HG03064 (cell line): ENCODE data around the gene DVL1.

ENCODE experiments used
- ATAC-seq: cut with Tn5 transposase; IDR thresholded peaks from one replicate; pipeline ENCODE4 v1.9.1; 2021; ENCODE audit warnings: low read depth; ENCODE audit not compliant: unreplicated experiment

Gene DVL1

GRCh38 chr1:1356796-1357401 lies 7.7 kb upstream of the DVL1 start:
- no peak for ATAC-seq

DNA sequence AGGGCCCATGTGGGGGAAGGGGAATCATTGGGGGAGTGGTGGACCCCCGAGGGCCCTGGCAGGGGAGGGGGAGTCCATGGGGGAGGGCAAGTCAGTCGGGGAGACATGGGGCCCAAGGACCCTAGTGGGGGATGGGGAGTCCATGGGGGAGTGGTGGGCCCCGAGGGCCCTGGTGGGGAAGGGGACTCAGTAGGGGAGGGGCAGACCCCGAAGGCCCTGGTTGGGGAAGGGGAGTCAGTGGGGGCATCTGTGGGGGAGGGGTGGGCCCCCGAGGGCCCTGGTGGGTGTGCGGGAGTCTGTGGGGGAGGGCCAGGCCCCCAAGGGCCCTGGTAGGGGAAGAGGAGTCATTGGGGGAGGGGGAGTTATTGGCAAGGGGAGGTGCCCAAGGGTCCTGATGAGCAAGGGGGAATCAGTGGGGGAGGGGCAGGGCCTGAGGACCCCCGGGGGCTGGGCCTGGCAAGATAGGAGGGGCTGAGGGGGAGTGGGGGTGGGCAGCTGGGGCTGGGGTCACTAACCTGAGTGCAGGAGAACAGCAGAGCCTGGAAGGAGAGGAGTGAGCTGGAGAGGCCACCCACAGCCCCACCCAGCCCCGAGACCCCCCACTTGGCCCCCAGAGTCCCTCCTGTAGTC lies 7.1 kb upstream of the DVL1 start:
- no peak for ATAC-seq

- ATAC-seq = no peak
These were observed 6.2 kb upstream of the DVL1 start for GRCh38 chr1:1355416-1355815.

- no peak for ATAC-seq
These were observed 5.3 kb upstream of the DVL1 start for GRCh38 chr1:1354271-1355247.

GRCh38 chr1:1353389-1354151 lies 4.4 kb upstream of the DVL1 start:
- ATAC-seq = no peak

GRCh38 chr1:1352786-1353388 lies 3.7 kb upstream of the DVL1 start:
- no peak for ATAC-seq

- ATAC-seq = no peak
These were observed 2.6 kb upstream of the DVL1 start for GRCh38 chr1:1351511-1352427.

- ATAC-seq = peak; percentile 22
These were observed 580 bp downstream of the DVL1 start for GRCh38 chr1:1348420-1349255.

DNA sequence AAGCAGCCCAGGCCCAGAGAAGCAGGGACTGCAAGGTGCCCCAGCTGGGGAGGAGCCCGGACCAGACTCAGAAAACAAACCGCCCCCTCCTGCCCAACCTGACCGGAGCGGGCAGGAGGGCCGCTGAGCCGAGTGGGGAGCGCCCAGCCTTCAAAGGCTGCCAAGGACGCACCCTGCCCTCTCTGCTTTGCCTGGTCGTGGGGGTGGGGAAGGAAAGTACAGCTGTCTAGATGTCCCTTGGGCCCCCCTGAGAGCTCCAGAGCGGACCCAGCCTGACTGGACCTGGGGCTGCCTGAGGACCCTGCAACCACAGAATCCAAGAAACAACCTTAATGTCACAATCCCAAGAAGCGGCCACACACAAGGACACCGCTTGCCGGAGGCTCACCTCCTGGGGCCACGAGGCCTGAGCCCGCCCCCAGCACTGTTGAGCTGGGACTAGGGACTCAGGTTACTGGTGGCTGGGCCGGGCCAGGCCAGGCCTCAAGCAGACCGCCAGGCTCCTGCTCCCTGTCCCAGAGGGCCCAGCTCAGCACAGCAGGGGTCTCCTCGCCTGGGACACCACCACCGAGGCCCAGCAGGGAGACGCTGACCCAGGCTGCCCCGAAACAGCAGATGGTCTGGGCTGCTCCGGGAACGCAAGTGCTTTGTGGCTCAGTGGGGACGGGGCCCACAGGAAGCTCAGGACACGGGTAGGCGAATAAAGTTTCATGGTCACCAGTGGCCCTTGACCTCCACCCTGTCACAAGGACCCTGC lies 1.4 kb downstream of the DVL1 start:
- no peak for ATAC-seq

DNA sequence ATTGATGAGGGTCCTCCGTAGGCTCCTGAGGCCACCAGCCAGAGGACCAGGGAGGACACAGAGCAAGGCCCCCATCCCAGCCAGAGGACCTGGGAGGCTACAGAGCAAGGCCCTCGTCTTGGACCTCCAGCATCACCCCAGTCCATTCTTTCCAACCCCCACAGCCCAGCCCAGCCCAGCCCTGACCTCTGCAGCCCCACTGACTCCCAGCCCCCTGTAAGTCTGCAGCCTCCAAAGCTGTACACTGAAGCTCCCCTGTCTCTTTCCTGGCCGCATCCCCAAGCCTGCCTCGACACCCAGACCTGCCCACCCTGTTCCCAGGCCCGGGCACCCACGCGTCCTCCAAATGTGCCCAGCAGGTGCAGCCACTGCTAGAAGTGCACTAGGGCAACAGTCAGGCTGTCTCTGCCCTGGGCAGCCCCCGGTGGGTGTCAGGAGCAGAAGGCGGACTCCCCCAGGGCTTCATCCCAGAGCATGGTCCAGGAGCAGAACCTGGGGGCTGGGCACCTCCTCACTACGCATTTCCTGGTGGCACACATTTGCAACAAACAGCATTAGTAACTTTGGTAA lies 2.1 kb downstream of the DVL1 start:
- ATAC-seq = no peak

GRCh38 chr1:1346501-1346890 lies 2.7 kb downstream of the DVL1 start:
- no peak for ATAC-seq

GRCh38 chr1:1345860-1346500 lies 3.2 kb downstream of the DVL1 start:
- no peak for ATAC-seq

- ATAC-seq = no peak
These were observed 3.8 kb downstream of the DVL1 start for GRCh38 chr1:1345384-1345783.

- no peak for ATAC-seq
These were observed 4.4 kb downstream of the DVL1 start for GRCh38 chr1:1344655-1345361.

DNA sequence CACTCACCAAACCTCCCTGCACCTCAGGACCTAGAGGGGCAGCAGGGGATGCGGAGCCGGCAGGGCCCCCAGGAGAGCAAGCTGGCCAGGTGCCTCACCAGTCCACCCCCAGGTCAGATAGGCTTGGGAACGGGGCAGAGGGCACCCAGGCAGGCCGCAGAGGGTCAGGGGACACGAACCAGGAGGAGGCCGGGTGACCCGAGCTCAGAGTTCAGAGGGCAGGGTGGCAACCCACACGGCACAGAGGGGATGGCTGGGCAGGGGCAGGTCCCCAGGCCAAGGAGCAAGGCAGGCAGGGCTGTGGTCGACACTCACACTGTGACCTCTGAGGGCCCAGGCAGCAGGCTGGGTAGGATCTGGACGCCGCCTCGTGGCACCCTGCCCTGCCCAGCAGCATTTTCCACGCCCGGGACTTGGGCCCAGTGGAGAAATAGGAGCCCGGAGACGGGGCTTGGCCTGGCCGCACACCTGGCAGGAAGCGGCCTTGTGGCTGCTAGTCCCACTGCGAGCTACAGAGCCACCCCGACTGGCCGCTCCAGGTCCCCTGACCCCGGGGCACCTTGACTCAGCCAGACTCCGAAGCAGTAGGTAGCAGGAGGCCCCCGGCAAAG lies 5.3 kb downstream of the DVL1 start:
- ATAC-seq = no peak

DNA sequence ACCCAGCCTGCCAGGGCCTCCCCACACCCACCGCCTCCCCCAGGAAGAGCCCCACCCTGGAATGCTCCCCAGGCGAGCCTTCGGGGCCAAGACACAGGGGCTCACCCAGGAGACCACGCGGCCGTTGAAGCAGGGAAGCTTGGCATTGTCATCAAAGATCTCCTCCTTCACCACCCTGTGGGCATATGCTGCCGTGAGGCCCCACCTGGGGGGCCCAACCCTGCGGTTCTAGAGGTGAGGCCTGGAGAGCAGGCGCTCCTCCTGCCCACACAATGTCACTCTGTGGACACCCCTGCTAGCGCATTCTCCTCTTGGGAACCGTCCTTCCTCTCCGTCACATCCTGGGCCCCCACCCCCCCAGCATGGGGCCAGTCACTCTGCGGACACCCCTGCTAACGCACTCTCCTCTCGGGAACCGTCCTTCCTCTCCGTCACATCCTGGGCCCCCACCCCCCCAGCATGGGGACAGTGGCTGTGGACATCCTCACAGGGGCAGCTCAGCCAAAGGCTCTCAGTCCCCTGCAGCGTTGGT lies 6.6 kb downstream of the DVL1 start:
- ATAC-seq = no peak
